ENCODE measurements around the gene SECTM1.

The SECTM1 gene

DNA sequence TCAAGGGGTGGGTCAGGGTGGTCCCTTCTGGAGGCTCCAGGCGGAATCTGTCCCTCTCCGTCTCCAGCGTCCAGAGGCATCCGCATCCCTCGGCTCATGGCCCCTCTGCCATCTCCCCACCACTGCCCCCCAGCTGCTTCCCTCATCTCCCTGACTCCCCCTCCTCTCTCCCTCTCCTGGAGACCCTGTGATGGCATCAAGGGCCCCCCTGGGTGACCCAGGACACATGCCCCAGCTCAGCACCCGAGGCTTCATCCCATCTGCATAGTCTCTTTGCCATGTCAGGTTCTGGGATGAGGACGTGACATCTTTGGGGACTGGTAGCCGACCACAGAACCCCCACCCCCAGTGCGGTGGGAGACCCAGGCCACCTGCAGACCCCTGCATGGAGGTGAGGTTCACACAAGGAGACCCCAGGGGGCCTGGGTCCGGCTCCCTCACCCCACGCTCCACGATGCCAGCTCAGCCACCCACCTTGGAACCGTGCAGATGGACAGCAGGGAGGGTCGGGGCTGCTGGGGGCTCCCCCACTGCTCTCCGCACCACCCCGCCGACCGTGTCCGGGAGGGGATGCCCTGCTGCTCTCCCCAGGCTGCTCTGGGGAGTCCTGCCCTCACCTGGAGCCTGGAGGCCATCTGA is 3.8 kb downstream of the SECTM1 start:
- in situ Hi-C loops (cut with HindIII; ENCODE audit: low sequenced_read_pairs) = no loop called here

DNA sequence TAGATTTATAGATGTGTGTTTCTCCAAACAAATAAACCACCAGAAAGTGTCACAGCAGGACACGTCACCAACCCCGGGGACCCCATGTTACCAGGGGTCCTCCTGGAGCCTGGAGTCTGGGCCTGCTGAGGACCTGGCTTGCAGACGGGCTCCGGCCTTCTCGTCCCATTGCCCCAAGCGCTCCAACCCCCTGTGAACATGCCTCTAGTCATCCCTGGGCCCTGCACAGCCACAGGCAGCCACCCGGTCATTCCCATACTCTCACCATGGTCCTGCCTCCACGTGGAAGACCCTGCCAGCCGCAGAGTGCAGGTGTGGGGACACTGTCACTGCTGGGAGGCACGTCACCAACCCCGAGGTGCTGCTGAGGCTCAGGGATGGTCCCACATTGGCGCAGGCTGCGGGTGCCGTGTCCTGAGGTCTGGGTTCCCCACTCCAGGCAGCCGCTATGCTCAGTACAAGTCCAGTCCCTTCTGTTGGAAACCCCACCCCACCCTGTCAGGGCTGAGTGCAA is 4.5 kb downstream of the SECTM1 start:
- H3K4me3 ChIP-seq (ENCODE audit: low read depth, low read length) = no peak overlapping the region
- TF ChIP-seq, protein P1, sequence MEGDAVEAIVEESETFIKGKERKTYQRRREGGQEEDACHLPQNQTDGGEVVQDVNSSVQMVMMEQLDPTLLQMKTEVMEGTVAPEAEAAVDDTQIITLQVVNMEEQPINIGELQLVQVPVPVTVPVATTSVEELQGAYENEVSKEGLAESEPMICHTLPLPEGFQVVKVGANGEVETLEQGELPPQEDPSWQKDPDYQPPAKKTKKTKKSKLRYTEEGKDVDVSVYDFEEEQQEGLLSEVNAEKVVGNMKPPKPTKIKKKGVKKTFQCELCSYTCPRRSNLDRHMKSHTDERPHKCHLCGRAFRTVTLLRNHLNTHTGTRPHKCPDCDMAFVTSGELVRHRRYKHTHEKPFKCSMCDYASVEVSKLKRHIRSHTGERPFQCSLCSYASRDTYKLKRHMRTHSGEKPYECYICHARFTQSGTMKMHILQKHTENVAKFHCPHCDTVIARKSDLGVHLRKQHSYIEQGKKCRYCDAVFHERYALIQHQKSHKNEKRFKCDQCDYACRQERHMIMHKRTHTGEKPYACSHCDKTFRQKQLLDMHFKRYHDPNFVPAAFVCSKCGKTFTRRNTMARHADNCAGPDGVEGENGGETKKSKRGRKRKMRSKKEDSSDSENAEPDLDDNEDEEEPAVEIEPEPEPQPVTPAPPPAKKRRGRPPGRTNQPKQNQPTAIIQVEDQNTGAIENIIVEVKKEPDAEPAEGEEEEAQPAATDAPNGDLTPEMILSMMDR (IDR thresholded peaks at IDR 0.05; ENCODE audit: low read depth, low read length, missing control alignments) = no peak
- in situ Hi-C loops (cut with HindIII; ENCODE audit: low sequenced_read_pairs) = no loop called here
- no peak for DNase-seq (ENCODE audit: low read depth)

More for the DNA sequence above, 3.8 kb downstream of the SECTM1 start:
- no peak overlapping the region for H3K4me3 ChIP-seq (ENCODE audit: low read depth, low read length)
- TF ChIP-seq, protein P1 (IDR thresholded peaks at IDR 0.05; ENCODE audit: low read depth, low read length, missing control alignments) = no peak
- DNase-seq (ENCODE audit: low read depth) = no peak

DNA sequence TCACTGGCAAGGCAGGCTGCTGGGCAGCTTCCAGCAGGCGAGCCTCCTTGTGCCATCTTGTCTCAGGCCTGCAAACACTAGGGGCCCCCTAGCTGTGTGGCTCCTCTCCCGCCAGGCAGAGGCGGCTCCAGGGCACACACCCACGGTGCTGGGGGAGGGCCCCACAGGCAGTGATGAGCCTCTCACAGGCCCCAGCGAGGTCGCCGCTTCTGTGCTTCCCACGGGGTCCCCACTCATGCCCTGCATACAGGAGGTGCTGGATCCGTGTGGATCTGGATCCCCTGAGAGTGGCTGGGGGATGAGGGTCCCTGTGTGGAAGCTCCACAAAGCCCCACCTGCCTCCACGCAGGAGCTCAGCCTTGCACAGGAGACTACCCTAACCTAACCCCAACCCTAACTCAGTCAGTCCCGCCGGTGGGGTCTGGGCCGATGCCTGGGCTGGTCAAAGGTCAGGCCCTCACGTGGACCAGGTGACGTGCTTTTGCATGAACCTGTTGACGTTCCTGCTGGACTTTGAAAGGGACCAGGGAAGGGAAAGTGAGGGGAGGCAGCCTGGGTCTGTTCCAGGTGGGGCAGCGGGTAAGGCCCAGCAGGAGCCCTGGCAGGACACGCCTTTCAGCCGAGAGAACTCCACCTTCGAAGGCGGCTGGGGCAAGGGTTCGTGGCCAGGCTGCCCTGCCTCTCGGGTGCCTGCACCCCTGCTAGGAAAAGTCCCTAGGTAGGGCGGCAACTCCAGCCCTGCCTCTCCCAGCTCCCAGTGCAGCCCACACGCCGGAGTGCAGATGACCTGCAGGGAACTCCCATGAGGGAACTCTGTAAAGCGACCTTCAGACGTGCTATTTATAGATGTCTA is 5.2 kb downstream of the SECTM1 start:
- in situ Hi-C loops (cut with HindIII; ENCODE audit: low sequenced_read_pairs) = no loop called here
- H3K4me3 ChIP-seq (ENCODE audit: low read depth, low read length) = no peak overlapping the region
- TF ChIP-seq, protein P1 (IDR thresholded peaks at IDR 0.05; ENCODE audit: low read depth, low read length, missing control alignments) = no peak
- DNase-seq (ENCODE audit: low read depth) = no peak

DNA sequence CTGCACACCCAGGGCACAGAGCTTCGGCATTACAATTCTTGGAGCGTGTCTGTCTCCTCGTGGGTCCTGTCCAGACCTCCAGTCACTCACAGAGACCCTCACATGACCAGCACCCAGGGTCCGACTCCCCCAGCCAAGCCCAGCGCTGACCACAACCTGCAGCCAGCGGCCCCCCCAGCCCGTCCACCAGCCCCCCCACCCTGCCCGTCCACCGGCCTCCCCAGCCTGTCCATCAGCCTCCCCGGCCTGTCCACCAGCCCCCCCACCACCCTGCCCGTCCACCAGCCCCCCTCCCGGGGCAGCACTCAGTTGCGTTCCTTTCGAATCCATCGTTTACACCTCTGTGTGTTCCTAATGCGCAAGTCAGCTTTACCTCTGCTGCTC is 5.8 kb downstream of the SECTM1 start:
- in situ Hi-C loops (cut with HindIII; ENCODE audit: low sequenced_read_pairs) = no loop called here
- TF ChIP-seq, protein P1 (IDR thresholded peaks at IDR 0.05; ENCODE audit: low read depth, low read length, missing control alignments) = no peak
- H3K4me3 ChIP-seq (ENCODE audit: low read depth, low read length) = no peak overlapping the region
- DNase-seq (ENCODE audit: low read depth) = no peak

DNA sequence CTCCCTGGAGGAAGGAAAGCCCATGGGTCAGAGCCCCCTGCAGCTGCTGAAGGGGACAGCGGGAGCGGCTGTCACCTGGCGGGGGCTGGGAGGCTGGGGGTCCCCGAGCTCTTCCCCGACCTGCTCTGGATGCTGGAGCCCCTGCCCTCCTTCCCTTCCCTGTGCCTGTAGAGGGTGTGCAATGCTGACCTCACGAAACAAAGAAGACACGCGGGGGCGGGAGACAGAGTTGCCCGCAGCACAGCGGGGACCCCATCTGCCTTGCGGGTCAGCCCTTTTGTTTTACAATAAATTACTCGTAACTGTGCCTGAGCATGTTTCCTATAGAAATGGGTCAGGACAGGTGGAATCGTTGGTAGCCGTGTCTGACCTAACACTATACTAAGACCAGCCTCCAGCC is 6.3 kb downstream of the SECTM1 start:
- no peak overlapping the region for H3K4me3 ChIP-seq (ENCODE audit: low read depth, low read length)
- in situ Hi-C loops (cut with HindIII; ENCODE audit: low sequenced_read_pairs) = no loop called here
- TF ChIP-seq, protein P1 (IDR thresholded peaks at IDR 0.05; ENCODE audit: low read depth, low read length, missing control alignments) = no peak
- no peak for DNase-seq (ENCODE audit: low read depth)

DNA sequence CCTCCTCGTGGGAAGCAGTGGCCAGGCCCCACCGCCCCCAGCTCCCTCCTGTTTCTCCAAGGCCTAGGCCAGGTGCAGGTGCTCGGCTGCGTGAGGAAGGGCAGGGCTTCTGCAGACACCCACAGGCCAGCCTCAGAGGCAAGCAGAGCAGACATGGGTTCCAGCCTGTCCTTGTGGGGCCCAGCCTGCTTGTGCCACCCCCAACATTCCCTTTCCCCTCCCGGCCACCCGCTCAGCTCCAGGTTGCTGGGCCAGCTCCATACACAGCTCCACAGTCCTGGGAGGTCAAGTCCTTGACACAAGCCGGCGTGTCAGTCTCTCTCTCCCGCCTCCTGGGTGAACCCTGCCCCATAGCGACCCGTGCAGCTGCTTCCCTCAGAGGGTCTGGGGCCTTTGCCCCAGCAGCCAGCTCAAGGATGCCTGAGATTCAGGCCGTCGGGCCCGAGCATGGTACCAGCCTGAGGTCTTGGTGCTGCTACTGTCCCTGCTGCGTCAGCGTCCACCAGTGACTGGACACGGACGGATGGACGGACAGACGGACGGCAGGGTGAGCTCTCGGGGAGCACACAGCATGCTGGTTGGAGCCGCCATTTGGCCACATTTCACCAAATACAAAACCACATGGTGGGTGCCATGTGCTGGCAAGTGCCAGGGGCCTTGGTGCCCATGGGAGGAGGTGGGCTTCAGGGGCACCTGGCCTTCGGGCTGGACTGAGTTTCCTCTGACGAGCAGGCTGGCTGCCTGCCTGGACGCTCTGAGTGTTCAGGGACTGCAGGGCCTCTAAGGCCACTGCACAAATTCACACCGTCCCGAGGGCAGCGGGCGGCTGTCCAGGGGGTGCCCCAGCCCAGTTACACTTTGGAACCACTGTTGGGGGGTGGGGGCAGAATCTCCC is 8.0 kb downstream of the SECTM1 start:
- no peak for DNase-seq (ENCODE audit: low read depth)
- in situ Hi-C loops (cut with HindIII; ENCODE audit: low sequenced_read_pairs) = no loop called here
- TF ChIP-seq, protein P1 (IDR thresholded peaks at IDR 0.05; ENCODE audit: low read depth, low read length, missing control alignments) = no peak
- H3K4me3 ChIP-seq (ENCODE audit: low read depth, low read length) = no peak overlapping the region
